LNCaP clone FGC (cell line): Measurements from ENCODE around the gene PKN3.
"Not testable (repeated sequence)": the region's sequence is repeated elsewhere in the genome, so short reads cannot be mapped to it uniquely, and the experiment has no call there.

Source experiments
- DNase-seq: peaks from one replicate; pipeline ENCODE4 v3.0.0-alpha.2; 2011; ENCODE audit warnings: low read depth
- H3K4me3 ChIP-seq: 2 replicates; pipeline ENCODE4 v1.5.1; 2011; ENCODE audit warnings: mild to moderate bottlenecking, low read depth, low read length, control low read depth
- TF ChIP-seq, protein P1 (sequence below): IDR thresholded peaks from 2 replicates; pipeline ENCODE4 v1.5.1; 2012; ENCODE audit warnings: mild to moderate bottlenecking; ENCODE audit not compliant: control insufficient read depth, insufficient read depth; ENCODE audit errors: extremely low read depth

PKN3 gene

GRCh38 chr9:128694344-128694743, 8.0 kb upstream of the PKN3 start:
- no peak for DNase-seq
- TF ChIP-seq, protein P1, sequence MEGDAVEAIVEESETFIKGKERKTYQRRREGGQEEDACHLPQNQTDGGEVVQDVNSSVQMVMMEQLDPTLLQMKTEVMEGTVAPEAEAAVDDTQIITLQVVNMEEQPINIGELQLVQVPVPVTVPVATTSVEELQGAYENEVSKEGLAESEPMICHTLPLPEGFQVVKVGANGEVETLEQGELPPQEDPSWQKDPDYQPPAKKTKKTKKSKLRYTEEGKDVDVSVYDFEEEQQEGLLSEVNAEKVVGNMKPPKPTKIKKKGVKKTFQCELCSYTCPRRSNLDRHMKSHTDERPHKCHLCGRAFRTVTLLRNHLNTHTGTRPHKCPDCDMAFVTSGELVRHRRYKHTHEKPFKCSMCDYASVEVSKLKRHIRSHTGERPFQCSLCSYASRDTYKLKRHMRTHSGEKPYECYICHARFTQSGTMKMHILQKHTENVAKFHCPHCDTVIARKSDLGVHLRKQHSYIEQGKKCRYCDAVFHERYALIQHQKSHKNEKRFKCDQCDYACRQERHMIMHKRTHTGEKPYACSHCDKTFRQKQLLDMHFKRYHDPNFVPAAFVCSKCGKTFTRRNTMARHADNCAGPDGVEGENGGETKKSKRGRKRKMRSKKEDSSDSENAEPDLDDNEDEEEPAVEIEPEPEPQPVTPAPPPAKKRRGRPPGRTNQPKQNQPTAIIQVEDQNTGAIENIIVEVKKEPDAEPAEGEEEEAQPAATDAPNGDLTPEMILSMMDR, result no peak
- no peak overlapping the region for H3K4me3 ChIP-seq

DNA sequence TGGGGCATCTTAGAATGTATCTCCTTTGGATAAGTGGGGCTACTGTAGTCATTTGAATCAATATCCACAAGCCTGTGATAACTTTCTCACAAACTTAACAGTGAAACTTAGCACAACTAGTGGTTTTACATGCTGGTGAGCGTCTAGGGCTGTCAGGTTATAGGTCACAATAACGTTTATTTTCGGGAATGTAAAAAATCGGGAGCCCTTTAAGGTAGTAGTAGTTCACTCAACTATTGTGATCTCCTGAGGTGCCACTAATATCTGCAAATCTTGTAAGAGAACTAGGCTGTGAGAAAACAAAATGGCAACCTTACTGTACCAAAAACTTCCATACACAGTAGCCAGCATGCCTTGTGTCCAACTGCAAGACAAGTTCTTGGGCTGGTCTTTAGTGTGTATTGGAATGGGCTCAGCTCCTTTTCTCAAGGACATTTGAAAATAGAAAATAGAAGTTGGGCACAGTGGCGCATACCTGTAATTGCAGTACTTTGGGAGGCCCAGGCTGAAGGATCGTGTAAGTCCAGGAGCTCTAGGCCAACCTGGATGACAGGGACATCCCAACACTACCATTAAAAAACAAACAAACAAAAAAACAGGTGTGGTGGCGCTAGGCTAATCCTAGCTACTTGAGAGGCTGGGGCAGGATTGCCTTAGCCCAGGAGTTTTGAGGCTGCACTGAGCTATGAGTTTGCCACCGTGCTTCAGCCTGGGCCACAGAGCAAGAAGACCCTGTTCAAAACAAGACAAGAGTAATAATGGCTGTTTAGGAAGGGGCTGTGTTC, 5.2 kb upstream of the PKN3 start:
- TF ChIP-seq, protein P1, result no peak

GRCh38 chr9:128699096-128699795, 3.1 kb upstream of the PKN3 start:
- not testable (repeated sequence) for H3K4me3 ChIP-seq, DNase-seq

More for the DNA sequence above, 5.2 kb upstream of the PKN3 start:
- H3K4me3 ChIP-seq, result no peak overlapping the region
- no peak for DNase-seq

GRCh38 chr9:128701227-128701854, 962 bp upstream of the PKN3 start:
- H3K4me3 ChIP-seq, result no peak overlapping the region
- no peak for DNase-seq
- TF ChIP-seq, protein P1, result no peak

DNA sequence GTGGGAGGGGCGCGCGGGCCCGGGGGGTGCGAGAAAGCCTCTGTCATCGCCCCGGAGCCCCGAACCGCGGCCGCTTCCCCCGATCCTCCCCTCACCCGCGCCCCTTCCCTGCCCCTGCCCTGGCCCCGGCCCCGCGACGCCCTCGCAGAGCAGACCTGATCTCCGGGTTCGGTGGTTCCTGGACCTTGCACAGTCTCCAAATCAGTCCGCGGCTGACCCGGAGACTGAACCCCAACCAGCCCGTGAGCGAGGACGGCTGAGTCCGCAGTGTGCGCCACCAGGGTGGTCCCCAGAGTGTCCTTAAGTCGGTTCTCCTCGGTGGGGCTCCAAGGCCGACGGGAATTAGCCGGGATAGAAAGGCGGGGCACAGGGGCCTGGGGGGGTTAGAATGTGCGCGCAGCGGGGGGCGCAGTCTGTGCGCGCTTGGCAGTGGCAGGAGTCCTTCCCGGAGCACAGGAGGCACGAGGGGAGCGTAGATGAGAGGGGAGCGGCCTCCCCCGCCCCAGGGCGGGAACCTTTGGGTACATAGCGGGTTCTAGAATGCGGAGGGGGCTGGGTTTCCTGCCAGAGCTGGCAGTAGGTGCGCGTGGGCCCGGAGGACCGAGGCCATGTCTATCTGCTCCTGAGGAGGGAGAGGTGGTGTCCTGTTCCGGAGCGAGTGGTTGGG, 779 bp downstream of the PKN3 start:
- no peak for DNase-seq
- peak overlapping the region; percentile 54 for H3K4me3 ChIP-seq
- TF ChIP-seq, protein P1, result no peak

GRCh38 chr9:128703616-128704355, 1.5 kb downstream of the PKN3 start:
- TF ChIP-seq, protein P1, result no peak

More at GRCh38 chr9:128703616-128704355, 1.5 kb downstream of the PKN3 start:
- H3K4me3 ChIP-seq, result no peak overlapping the region
- no peak for DNase-seq
